GM18951 (cell line): Measurements from ENCODE around the gene YPEL5.
"Not testable (repeated sequence)": the region's sequence is repeated elsewhere in the genome, so short reads cannot be mapped to it uniquely, and the experiment has no call there.

Experiments used
- POLR2A ChIP-seq: IDR thresholded peaks from 4 replicates; pipeline ENCODE4 v1.6.1; 2011; ENCODE audit warnings: mild to moderate bottlenecking; ENCODE audit not compliant: insufficient read length, insufficient read depth; ENCODE audit errors: extremely low read depth
- in situ Hi-C: fragments of 300-500 bp; cut with MboI; formaldehyde crosslinking; loops from one replicate; pipeline ENCODE4 v1.12.0; 2022; ENCODE audit warnings: low sequenced_read_pairs, mixed read lengths, inconsistent platforms; ENCODE audit not compliant: unreplicated experiment

YPEL5 gene

DNA sequence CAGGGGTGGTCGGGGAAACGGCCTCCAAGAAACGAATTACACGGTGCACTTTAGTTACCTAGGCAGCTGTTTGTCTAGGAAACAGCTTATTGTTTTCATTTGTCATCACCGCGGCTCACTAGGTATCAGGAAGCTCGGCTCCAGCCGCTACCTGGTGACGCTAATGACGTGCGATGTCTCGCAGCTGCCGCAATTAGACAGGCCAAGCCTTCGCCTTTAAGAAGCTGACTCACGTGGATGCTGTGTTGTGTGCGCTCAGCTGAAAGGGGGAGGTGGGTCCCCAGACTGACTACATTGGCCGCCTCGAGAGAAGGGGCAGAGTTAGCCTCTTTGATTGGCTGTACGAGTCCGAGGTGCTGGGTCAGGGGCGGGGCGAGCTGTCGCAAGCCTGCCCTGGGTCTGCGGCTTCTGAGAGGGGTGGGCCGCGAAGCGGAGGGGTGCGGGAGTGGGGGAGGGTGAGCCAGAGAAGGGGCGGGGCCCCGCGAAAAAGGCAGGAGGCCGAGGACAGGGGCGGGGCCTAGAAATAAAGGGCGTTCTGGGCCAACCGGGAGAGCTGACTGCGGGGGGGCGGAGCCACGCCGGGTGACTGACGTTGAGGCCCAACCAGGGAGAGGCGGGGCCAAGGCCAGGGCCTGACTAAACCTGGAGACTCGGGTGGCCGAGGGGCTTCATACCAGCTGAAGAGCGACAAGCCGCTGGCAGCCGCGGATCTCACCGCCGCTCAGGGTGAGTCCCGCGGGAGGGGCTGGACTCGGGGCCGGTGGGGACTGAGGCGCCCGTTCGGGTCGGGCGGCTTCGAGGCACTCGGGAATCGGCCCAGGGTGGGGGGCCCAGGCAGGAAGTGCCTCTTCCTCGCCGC is at the start of gene YPEL5:
TSS of gene YPEL5 (plus strand) at position 671 of the 859 bp plus-strand sequence. CDS start 9,645 bp downstream, outside the sequence.
- TF ChIP-seq POLR2A, result peak; percentile 61
- in situ Hi-C loops, result no loop called here

GRCh38 chr2:30098266-30099005 is 48.4 kb upstream of the YPEL5 start:
- no peak for TF ChIP-seq POLR2A
- in situ Hi-C loops, result no loop called here

DNA sequence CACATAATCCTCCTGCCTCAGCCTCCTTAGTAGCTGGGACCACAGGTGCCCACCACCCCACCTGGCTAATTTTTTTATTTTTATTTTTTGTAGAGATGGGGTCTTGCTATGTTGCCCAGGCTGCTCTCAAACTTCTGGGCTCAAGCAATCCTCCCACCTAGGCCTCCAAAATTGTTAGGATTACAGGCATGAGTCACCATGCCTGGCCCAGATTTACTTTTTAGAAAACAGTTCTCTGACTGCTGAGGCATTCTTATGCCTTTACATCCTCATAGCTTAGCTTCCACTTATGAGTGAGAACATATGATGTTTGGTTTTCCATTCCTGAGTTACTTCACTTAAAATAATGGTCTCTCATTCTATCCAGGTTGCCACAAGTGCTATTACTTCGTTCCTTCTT is 47.4 kb upstream of the YPEL5 start:
- in situ Hi-C loops, result not testable (repeated sequence)

GRCh38 chr2:30100691-30101090 is 46.1 kb upstream of the YPEL5 start:
- in situ Hi-C loops, result not testable (repeated sequence)

DNA sequence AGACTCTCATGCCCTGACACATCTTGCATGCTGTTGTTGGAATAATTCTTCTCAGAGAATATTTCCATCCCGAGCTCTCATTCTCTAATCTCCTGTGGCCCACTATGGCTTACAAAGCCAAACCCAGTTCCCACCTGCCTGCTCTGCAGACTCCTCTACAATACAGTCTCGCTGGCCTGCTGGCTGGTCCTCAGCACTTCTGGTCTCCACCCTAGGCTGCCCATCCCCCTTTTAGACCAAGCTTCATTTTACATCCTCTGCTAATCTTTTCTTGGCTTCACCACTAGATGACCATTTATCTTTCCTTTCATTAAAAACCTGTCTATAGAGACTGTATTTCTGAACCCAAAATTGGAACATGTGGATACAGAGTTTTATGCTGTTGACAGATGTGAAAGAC is 42.5 kb upstream of the YPEL5 start:
- TF ChIP-seq POLR2A, result no peak
- in situ Hi-C loops, result no loop called here

DNA sequence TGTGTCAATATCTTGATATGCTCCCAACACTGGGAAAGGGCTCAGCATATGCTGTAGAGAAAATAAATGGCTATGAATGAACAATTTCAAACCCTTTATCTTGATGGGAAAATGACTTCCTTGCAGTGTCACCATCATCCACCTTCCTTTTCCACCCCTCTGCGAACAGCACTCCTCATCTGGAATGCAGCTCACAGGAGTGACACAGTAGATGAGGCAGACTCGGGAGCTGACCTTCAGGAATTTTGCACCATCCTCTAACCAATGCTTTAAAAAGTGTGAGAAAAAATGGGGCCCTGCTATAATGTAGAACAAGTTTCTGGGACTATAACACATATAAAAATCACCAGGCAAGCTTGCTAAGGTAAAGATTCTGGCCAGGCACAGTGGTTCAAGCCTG is 41.3 kb upstream of the YPEL5 start:
- in situ Hi-C loops, result no loop called here

GRCh38 chr2:30106543-30106942 is 40.3 kb upstream of the YPEL5 start:
- TF ChIP-seq POLR2A, result no peak
- in situ Hi-C loops, result no loop called here

More for the DNA sequence above, 41.3 kb upstream of the YPEL5 start:
- TF ChIP-seq POLR2A, result no peak

DNA sequence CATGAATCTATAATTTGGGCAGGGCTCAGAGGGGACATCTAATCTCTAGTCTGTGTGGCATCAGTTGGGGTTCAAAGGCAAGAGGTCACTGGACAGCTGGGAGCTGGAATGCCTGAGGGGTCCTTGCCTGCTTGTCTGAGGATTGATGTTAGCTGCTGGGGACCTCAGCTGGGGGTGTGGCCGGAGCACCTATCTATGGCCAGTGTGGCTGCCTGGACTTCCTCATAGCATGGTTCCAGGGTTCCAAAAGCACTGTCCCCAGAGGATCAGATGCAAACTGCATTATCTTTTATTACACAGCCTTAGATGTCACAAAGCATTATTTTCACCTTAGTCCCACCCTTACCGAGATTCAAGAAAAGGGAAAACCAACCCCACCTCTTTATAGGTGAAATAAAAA is 38.6 kb upstream of the YPEL5 start:
- no peak for TF ChIP-seq POLR2A
- in situ Hi-C loops, result no loop called here

GRCh38 chr2:30108851-30109250 is 38.0 kb upstream of the YPEL5 start:
- no peak for TF ChIP-seq POLR2A
- in situ Hi-C loops, result no loop called here

DNA sequence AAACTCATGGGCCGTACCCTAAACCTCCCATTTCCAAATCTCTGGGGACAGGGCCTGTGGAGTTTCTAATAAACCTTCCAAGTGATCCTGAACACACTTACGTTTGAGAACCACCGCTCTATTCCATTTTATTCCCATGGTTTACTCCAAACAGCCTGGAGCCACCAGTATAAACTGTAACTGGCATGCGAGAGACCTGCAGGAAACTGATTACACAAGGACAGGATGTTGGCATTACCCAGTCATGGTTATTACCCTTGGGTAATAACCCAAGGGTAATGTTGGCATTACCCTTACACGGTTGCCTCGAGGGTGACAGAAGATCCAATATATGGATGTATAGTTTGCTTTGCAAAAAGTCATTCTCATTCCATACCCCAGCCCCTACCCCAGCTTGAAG is 37.0 kb upstream of the YPEL5 start:
- in situ Hi-C loops, result no loop called here
- no peak for TF ChIP-seq POLR2A

DNA sequence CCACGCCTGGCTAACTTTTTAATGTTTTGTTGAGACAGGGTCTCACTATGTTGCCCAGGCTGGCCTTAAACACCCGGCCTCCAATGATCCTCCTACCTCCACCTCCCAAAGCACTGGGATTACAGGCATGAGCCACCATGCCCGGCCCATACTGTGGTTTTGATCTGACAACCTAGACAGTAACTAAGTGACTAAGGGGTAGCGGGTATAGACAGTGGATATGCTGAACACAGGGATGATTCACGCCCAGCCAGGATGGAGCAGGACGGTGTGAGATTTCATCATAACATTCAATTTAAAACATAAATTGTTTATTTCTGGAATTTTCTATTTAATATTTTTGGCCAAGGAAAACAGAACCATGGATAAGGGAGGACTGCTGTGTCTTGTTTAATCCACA is 36.0 kb upstream of the YPEL5 start:
- no peak for TF ChIP-seq POLR2A
- in situ Hi-C loops, result no loop called here

DNA sequence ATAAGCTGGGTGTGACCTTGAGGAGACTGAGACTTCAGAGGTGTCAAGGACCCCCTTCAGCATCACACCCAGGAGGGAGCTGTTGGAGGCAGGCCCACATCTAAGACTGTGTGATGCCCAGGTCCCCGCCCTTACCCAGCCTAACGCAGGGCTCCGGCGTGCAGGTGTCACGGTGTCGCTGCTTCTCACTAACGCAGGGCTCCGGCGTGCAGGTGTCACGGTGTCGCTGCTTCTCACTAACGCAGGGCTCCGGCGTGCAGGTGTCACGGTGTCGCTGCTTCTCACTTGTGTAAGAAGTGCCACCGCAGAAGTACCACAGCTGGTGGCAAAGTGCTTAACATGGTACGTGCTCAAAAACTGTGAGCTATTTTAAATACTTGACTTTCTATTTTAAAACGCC is 35.6 kb upstream of the YPEL5 start:
- in situ Hi-C loops, result not testable (repeated sequence)

GRCh38 chr2:30112561-30112960 is 34.2 kb upstream of the YPEL5 start:
- in situ Hi-C loops, result no loop called here
- no peak for TF ChIP-seq POLR2A

- no peak for TF ChIP-seq POLR2A
- in situ Hi-C loops, result no loop called here
Observed at GRCh38 chr2:30113617-30114293, 33.1 kb upstream of the YPEL5 start.
